ENCODE measurements around the gene FAM83E.

- no peak for TF ChIP-seq CTCF (IDR thresholded peaks at IDR 0.05)
- TF ChIP-seq TEAD4 (CRISPR knock-in tag; IDR thresholded peaks at IDR 0.05), result no peak
- TF ChIP-seq ZBTB21 (CRISPR knock-in tag; IDR thresholded peaks at IDR 0.05; ENCODE audit: borderline replicate concordance), result no peak
- TF ChIP-seq MLX (CRISPR knock-in tag; IDR thresholded peaks at IDR 0.05), result no peak
- TF ChIP-seq PRDM15 (CRISPR knock-in tag; IDR thresholded peaks at IDR 0.05), result no peak
- no peak for TF ChIP-seq ATF3 (CRISPR knock-in tag; conservative IDR thresholded peaks at IDR 0.05)
Observed at GRCh38 chr19:48644355-48644754, 29.5 kb upstream of the FAM83E start.
